HepG2 (cell line): ENCODE measurements around the gene ITIH1.

ENCODE experiments used
- CTCF ChIP-seq: sonication (generic); formaldehyde crosslinking; IDR thresholded peaks from 2 replicates; pipeline ENCODE4 v1.5.0; 2020; ENCODE audit warnings: mild to moderate bottlenecking, missing genetic modification reagents, moderate library complexity
- GABPB1 ChIP-seq: IDR thresholded peaks from 2 replicates; pipeline ENCODE4 v1.6.1; 2016; ENCODE audit warnings: mild to moderate bottlenecking, missing genetic modification reagents, moderate library complexity, missing compliant biosample characterization
- HDAC1 ChIP-seq: sonication (generic); formaldehyde crosslinking; IDR thresholded peaks from 2 replicates; pipeline ENCODE4 v1.5.1; 2020; ENCODE audit warnings: mild to moderate bottlenecking, missing genetic modification reagents
- MAF1 ChIP-seq: sonication (generic); formaldehyde crosslinking; IDR thresholded peaks from 2 replicates; pipeline ENCODE4 v1.5.0; 2020; ENCODE audit warnings: missing genetic modification reagents, borderline replicate concordance
- MXI1 ChIP-seq: IDR thresholded peaks from 3 replicates; pipeline ENCODE4 v1.6.1; 2012; ENCODE audit warnings: low read depth, low read length, inconsistent platforms, borderline replicate concordance
- NCOA5 ChIP-seq: sonication (generic); formaldehyde crosslinking; IDR thresholded peaks from 2 replicates; pipeline ENCODE4 v1.4.0; 2020; ENCODE audit warnings: missing genetic modification reagents
- SMAD3 ChIP-seq: sonication (generic); formaldehyde crosslinking; IDR thresholded peaks from 2 replicates; pipeline ENCODE4 v1.4.0; 2020; ENCODE audit warnings: missing genetic modification reagents
- TFAP4 ChIP-seq: sonication (generic); IDR thresholded peaks from 2 replicates; pipeline ENCODE4 v1.6.1; 2016; ENCODE audit warnings: low read depth, borderline replicate concordance
- ZNF629 ChIP-seq: sonication (generic); formaldehyde crosslinking; conservative IDR thresholded peaks from 2 replicates; pipeline ENCODE4 v1.5.0; 2020; ENCODE audit warnings: missing genetic modification reagents
- ZNF777 ChIP-seq: sonication (generic); formaldehyde crosslinking; IDR thresholded peaks from 2 replicates; pipeline ENCODE4 v1.4.0; 2020; ENCODE audit warnings: missing genetic modification reagents
- ZSCAN22 ChIP-seq: sonication (generic); formaldehyde crosslinking; IDR thresholded peaks from 2 replicates; pipeline ENCODE4 v1.4.0; 2020; ENCODE audit warnings: mild to moderate bottlenecking, missing genetic modification reagents

- TF ChIP-seq MXI1 = no peak
- TF ChIP-seq HDAC1 (CRISPR knock-in tag) = no peak; the same call in 1 of the 2 replicates
- TF ChIP-seq ZSCAN22 (CRISPR knock-in tag) = no peak
- TF ChIP-seq CTCF (CRISPR knock-in tag) = no peak
- TF ChIP-seq NCOA5 = no peak
- TF ChIP-seq GABPB1 (CRISPR knock-in tag) = no peak
- TF ChIP-seq MAF1 (CRISPR knock-in tag) = no peak
- TF ChIP-seq ZNF629 (CRISPR knock-in tag) = no peak
- TF ChIP-seq TFAP4 = no peak
- no peak for TF ChIP-seq SMAD3 (CRISPR knock-in tag)
- no peak for TF ChIP-seq ZNF777 (CRISPR knock-in tag)
Measured at GRCh38 chr3:52810923-52811322, 33.5 kb downstream of the ITIH1 start.
